ENCODE results near the gene PREX1.

GRCh38 chr20:48647858-48648257 lies 179.9 kb downstream of the PREX1 start:
- TF ChIP-seq CTCF (IDR thresholded peaks at IDR 0.05 in 8 of 11, conservative IDR thresholded peaks at IDR 0.05 in 3 of 11) (no peak), POLR2A (IDR thresholded peaks at IDR 0.05) (no peak)

Data from spleen (tissue), 7 donors.